NCI-H226 (cell line): ENCODE results near the gene CDH23.

Experiments
- DNase-seq: peaks from one replicate; pipeline ENCODE4 v3.0.0-alpha.2; 2015

Gene CDH23

GRCh38 chr10:71523756-71524155 is 127.0 kb downstream of the CDH23 start:
- no peak for DNase-seq

GRCh38 chr10:71525092-71525491 is 128.4 kb downstream of the CDH23 start:
- no peak for DNase-seq

GRCh38 chr10:71525721-71526120 is 129.0 kb downstream of the CDH23 start:
- DNase-seq, result no peak

GRCh38 chr10:71526653-71527052 is 129.9 kb downstream of the CDH23 start:
- DNase-seq, result no peak

- DNase-seq, result no peak
Observed at GRCh38 chr10:71527135-71527534, 130.4 kb downstream of the CDH23 start.

GRCh38 chr10:71528371-71529206 is 131.9 kb downstream of the CDH23 start:
- no peak for DNase-seq

GRCh38 chr10:71529207-71529827 is 132.6 kb downstream of the CDH23 start:
- no peak for DNase-seq

- no peak for DNase-seq
Observed at GRCh38 chr10:71530781-71531180, 134.1 kb downstream of the CDH23 start.

- no peak for DNase-seq
Observed at GRCh38 chr10:71531485-71532446, 135.0 kb downstream of the CDH23 start.

GRCh38 chr10:71532878-71533277 is 136.2 kb downstream of the CDH23 start:
- no peak for DNase-seq

GRCh38 chr10:71533936-71534335 is 137.2 kb downstream of the CDH23 start:
- no peak for DNase-seq

- no peak for DNase-seq
Observed at GRCh38 chr10:71534568-71535194, 138.0 kb downstream of the CDH23 start.

GRCh38 chr10:71536332-71536731 is 139.6 kb downstream of the CDH23 start:
- DNase-seq, result no peak

- no peak for DNase-seq
Observed at GRCh38 chr10:71537125-71537524, 140.4 kb downstream of the CDH23 start.

- no peak for DNase-seq
Observed at GRCh38 chr10:71537681-71538080, 141.0 kb downstream of the CDH23 start.

- DNase-seq, result no peak
Observed at GRCh38 chr10:71538608-71539260, 142.0 kb downstream of the CDH23 start.

- no peak for DNase-seq
Observed at GRCh38 chr10:71539442-71540118, 142.9 kb downstream of the CDH23 start.

GRCh38 chr10:71542478-71542877 is 145.8 kb downstream of the CDH23 start:
- DNase-seq, result no peak

GRCh38 chr10:71543608-71544170 is 147.0 kb downstream of the CDH23 start:
- DNase-seq, result no peak

- no peak for DNase-seq
Observed at GRCh38 chr10:71545001-71545400, 148.3 kb downstream of the CDH23 start.

GRCh38 chr10:71546220-71546619 is 149.5 kb downstream of the CDH23 start:
- no peak for DNase-seq
